HepG2 (cell line): ENCODE measurements around the gene PDE3B. TPM values are rescaled to one million over a fixed set of nuclear protein-coding genes. Genes with fewer than 3 reads are reported as not detected.
"Not testable (repeated sequence)": the region's sequence is repeated elsewhere in the genome, so short reads cannot be mapped to it uniquely, and the experiment has no call there.

ENCODE experiments used
- ATAC-seq: fragments of 200-7000 bp; cut with Tn5 transposase; 3 replicates; pipeline ENCODE4 v1.9.1; 2020; ENCODE audit warnings: mild to moderate bottlenecking, moderate library complexity
- BruUV-seq: library from RNA; stranded (reverse); fragments of 400-500 nt; replicated peaks from 2 replicates; lab custom pipeline; 2021; lab: Mats Ljungman, UMichigan
- CTCF ChIA-PET: fragments of 300-600 bp; formaldehyde crosslinking; extraction: SDS; loops from one replicate; lab custom pipeline; 2021; ENCODE audit warnings: low total read pairs, inconsistent platforms, low intra/inter-chr PET ratio; lab: Yijun Ruan, JAX
- POLR2A ChIA-PET: fragments of 350-600 bp; sonication (Branson Sonifier 250); formaldehyde crosslinking; loops from one replicate; lab custom pipeline; 2020; ENCODE audit warnings: antibody characterized with exemption, inconsistent platforms; lab: Yijun Ruan, JAX
- DNase-seq: peaks from one replicate; pipeline ENCODE4 v3.0.0-alpha.2; 2015; ENCODE audit warnings: low spot score
- FAIRE-seq: peaks from 3 replicates; lab custom pipeline; 2011; peaks lifted over from hg19 to GRCh38; lab: Jason Lieb, UNC
- H2AFZ ChIP-seq: one replicate; pipeline ENCODE4 v1.6.1; 2011; ENCODE audit warnings: low read length, inconsistent platforms
- H3K27ac ChIP-seq: fragments of 300-600 bp; 3 replicates; pipeline ENCODE4 v1.8.0; 2011; ENCODE audit warnings: mixed run types, mild to moderate bottlenecking, mixed read lengths, low read length, inconsistent platforms; ENCODE audit not compliant: insufficient read depth; ENCODE audit errors: extremely low read length
- H3K27me3 ChIP-seq, 2 experiments: fragments of 200-600 bp in 1 of 2; 2 replicates in 1 of 2; 3 replicates in 1 of 2; pipeline versions ENCODE4 v1.6.0 to v1.8.0; 2011; ENCODE audit warnings: low read length in 2 of 2, mild to moderate bottlenecking in 2 of 2, moderate library complexity in 2 of 2, inconsistent platforms in 1 of 2; ENCODE audit not compliant: insufficient read depth in 2 of 2, control insufficient read depth in 1 of 2
- H3K36me3 ChIP-seq, 2 experiments: fragments of 200-600 bp in 1 of 2; replicated peaks in 1 of 2; 2 replicates in 1 of 2; 3 replicates in 1 of 2; pipeline versions ENCODE4 v1.5.1 to v1.8.0; 2011; ENCODE audit warnings: low read length in 2 of 2, inconsistent platforms in 1 of 2; ENCODE audit not compliant: insufficient read depth in 2 of 2, control insufficient read depth in 1 of 2
- H3K4me1 ChIP-seq: 2 replicates; pipeline ENCODE4 v1.5.1; 2012; ENCODE audit warnings: low read length, inconsistent platforms; ENCODE audit not compliant: insufficient read depth
- H3K4me2 ChIP-seq: 2 replicates; pipeline ENCODE4 v1.6.0; 2011; ENCODE audit warnings: low read depth, low read length, inconsistent platforms
- H3K4me3 ChIP-seq, 3 experiments: fragments of 200-600 bp in 1 of 3; sonication (generic), shearing (Covaris generic) in 1 of 3; replicated peaks in 1 of 3; 2 replicates each; pipeline ENCODE4 v1.5.1; 2011 to 2016; ENCODE audit warnings: low read length in 3 of 3, inconsistent platforms in 2 of 3, low read depth in 2 of 3, mild to moderate bottlenecking in 2 of 3, control low read depth in 1 of 3, mixed read lengths in 1 of 3; ENCODE audit not compliant: insufficient read depth in 1 of 3
- H3K79me2 ChIP-seq: one replicate; pipeline ENCODE4 v1.6.1; 2011; ENCODE audit warnings: low read length, inconsistent platforms; ENCODE audit not compliant: insufficient read depth
- H3K9ac ChIP-seq: 2 replicates; pipeline ENCODE4 v1.6.0; 2011; ENCODE audit warnings: mild to moderate bottlenecking, low read depth, low read length, inconsistent platforms; ENCODE audit not compliant: insufficient read depth
- H3K9me3 ChIP-seq: 2 replicates; pipeline ENCODE4 v1.5.1; 2012; ENCODE audit warnings: mild to moderate bottlenecking, low read length
- H4K20me1 ChIP-seq: 2 replicates; pipeline ENCODE4 v1.6.0; 2011; ENCODE audit warnings: inconsistent platforms, mild to moderate bottlenecking, low read length, moderate library complexity; ENCODE audit not compliant: insufficient read depth
- SNAPC4 ChIP-seq: sonication (generic); formaldehyde crosslinking; IDR thresholded peaks from 2 replicates; pipeline ENCODE4 v1.4.0; 2020; ENCODE audit warnings: mild to moderate bottlenecking, missing genetic modification reagents
- WGBS: methylation state at CpG from one replicate; pipeline ENCODE4 v1.1.6; 2017; ENCODE audit warnings: low lambda C conversion rate; 5-methylcytosine and 5-hydroxymethylcytosine counted together
- in situ Hi-C: cut with HindIII; loops from 2 replicates; pipeline ENCODE4 v1.10.0; 2017; ENCODE audit warnings: low pct_unique_long_range_greater_than_20kb; ENCODE audit not compliant: extremely low pct_ligation_motif_present
- intact Hi-C: fragments of 100-400 bp; cut with micrococcal nuclease; formaldehyde crosslinking; loops from one replicate; pipeline ENCODE4 v1.10.0; 2022; ENCODE audit not compliant: unreplicated experiment
- polyA plus RNA-seq, 8 experiments: library from polyadenylated mRNA; depleted of rRNA in 3 of 8; stranded (reverse) in 7 of 8; unstranded in 1 of 8; fragments of >200 nt; fragmentation: Illumina TruSeq in 4 of 8; extraction: Trizol in 4 of 8; gene quantifications; 2 replicates each; pipeline versions ENCODE4 v1.2.1 to v1.2.3, GENCODE V29; 2011 to 2016; ENCODE audit warnings: low read depth in 4 of 8, missing spikeins in 1 of 8, mixed read lengths in 1 of 8; ENCODE audit not compliant: insufficient read depth in 1 of 8
- total RNA-seq, 5 experiments: library from RNA; depleted of rRNA; stranded (reverse); fragments of >200 nt; fragmentation: Illumina TruSeq; extraction: Trizol; gene quantifications; 2 replicates each; pipeline ENCODE4 v1.2.3, GENCODE V29; 2016; ENCODE audit warnings: low read depth in 1 of 5

PDE3B gene
- total and polyA plus RNA-seq, 2 of the 13 experiments (the other 11 are each of a cell fraction or from before 2014, with no cell fraction given) = 14.1 to 26.5 TPM

DNA sequence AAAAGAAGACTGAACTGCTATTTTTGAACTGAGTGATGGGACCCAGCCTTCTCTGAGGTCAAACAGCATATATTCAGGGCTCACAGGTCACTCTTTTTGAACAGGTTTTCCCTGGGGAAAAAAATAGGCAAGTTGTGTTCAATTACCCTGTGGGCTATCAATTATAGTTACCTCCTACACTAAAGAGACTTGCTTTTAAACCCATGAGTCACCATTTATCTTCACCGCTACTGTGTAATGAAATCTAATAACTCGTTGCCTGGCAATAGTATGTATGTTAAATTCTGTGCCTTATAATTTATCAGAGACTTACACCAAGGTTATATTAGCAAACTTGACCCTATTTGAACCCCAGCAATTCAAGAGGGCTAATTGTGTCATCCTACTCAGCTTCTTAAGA is 149.9 kb downstream of the PDE3B start (continued):
- no peak for TF ChIP-seq SNAPC4 (CRISPR knock-in tag)

GRCh38 chr11:14796028-14796427 is 152.4 kb downstream of the PDE3B start:
- H3K4me3 ChIP-seq, H3K4me2 ChIP-seq, H2AFZ ChIP-seq, H3K4me1 ChIP-seq, DNase-seq, in situ Hi-C loops, H3K36me3 ChIP-seq, H3K27me3 ChIP-seq, H3K9ac ChIP-seq, FAIRE-seq, H3K79me2 ChIP-seq, POLR2A ChIA-PET, H3K9me3 ChIP-seq, CTCF ChIA-PET, ATAC-seq, BruUV-seq, H4K20me1 ChIP-seq, H3K27ac ChIP-seq: not testable (repeated sequence)
- intact Hi-C loops = loop anchor here (10.0 kb wide), 1 partner anchor 209 kb away; no protein-coding TSS in a partner anchor
- over 99% methylated on average over 4 of the region's 4 CpGs for WGBS
